ENCODE data around the gene UBAC2. TPM values are rescaled to one million over a fixed set of nuclear protein-coding genes. Genes with fewer than 3 reads are reported as not detected.

UBAC2 gene
- total and polyA plus RNA-seq, 2 of the 8 experiments (the other 6 are each of a cell fraction or from before 2014, with no cell fraction given): 75.9 to 76.9 TPM

- DNase-seq (ENCODE audit: low read depth in 1 of 2, low spot score in 2 of 2): peak; percentile 31 to 35
- Histone ChIP-seq H4K5ac (ENCODE audit: insufficient read length, low read depth, low read length) (no peak overlapping the region), H3K79me1 (ENCODE audit: low read depth, low read length) (no peaks in the 10 kb centered on the region), H2BK20ac (ENCODE audit: low read length) (no peak overlapping the region), H3K23me2 (ENCODE audit: low read depth, low read length) (no peaks in the 10 kb centered on the region), H3K23ac (ENCODE audit: insufficient read length) (no peak overlapping the region), H3K79me2 (ENCODE audit: control insufficient read depth in 1 of 2, insufficient read depth in 2 of 2, low read length in 2 of 2) (no peaks in the 10 kb centered on the region), H3K18ac (ENCODE audit: extremely low read depth, low read length) (no peak overlapping the region), H4K91ac (replicated peaks; ENCODE audit: insufficient read length, low read length) (no peak overlapping the region), H3K4me2 (ENCODE audit: insufficient read depth in 1 of 2, low read depth in 2 of 2, low read length in 2 of 2) (peak overlapping the region; percentile 39 to 50), H3K9ac (replicated peaks in 1 of 4; ENCODE audit: extremely low read depth in 1 of 4, low read depth in 3 of 4, low read length in 3 of 4) (no peak overlapping the region), H4K20me1 (replicated peaks in 1 of 2; ENCODE audit: control insufficient read depth in 1 of 2, insufficient read depth in 2 of 2, low read length in 2 of 2) (no peaks in the 10 kb centered on the region), H2BK5ac (ENCODE audit: low read depth, low read length) (no peak overlapping the region), H3K27ac (ENCODE audit: low read depth, low read length) (no peak overlapping the region), H2AK5ac (ENCODE audit: low read depth, low read length) (no peak overlapping the region), H3K56ac (replicated peaks; ENCODE audit: insufficient read length, low read depth, low read length) (no peak overlapping the region), H3K4me3 (ENCODE audit: extremely low read depth in 1 of 4, insufficient read depth in 2 of 4, low read depth in 3 of 4, low read length in 4 of 4) (0 out of 8 replicates have a peak overlapping the region, but pooled peaks of 1 of the 4 experiments have one; percentile 1), H3K4ac (replicated peaks; ENCODE audit: insufficient read length, low read depth, low read length) (no peak overlapping the region), H3K14ac (ENCODE audit: insufficient read length) (no peak overlapping the region), H2AFZ (ENCODE audit: low read length) (no peak overlapping the region), H4K8ac (ENCODE audit: extremely low read depth, insufficient read depth, low read length) (no peak overlapping the region), H2BK12ac (ENCODE audit: low read depth, low read length) (no peak overlapping the region), H2BK120ac (replicated peaks; ENCODE audit: low read depth, low read length) (no peak overlapping the region), H3K36me3 (ENCODE audit: control insufficient read depth in 2 of 4, insufficient read depth in 4 of 4, low read length in 3 of 4) (no peaks in the 10 kb centered on the region), H2BK15ac (ENCODE audit: low read length) (no peak overlapping the region), H3K9me3 (ENCODE audit: insufficient read depth in 2 of 2, low read depth in 1 of 2, low read length in 1 of 2) (no peaks in the 10 kb centered on the region), H3K4me1 (replicated peaks in 1 of 4; ENCODE audit: control insufficient read depth in 3 of 4, insufficient read depth in 4 of 4, low read length in 3 of 4) (peaks cover 2 to 19% (median 9%) of the 10 kb centered on the region in 4 experiments), H3K27me3 (replicated peaks in 1 of 4; ENCODE audit: control insufficient read depth in 3 of 4, extremely low read depth in 1 of 4, insufficient read depth in 3 of 4, low read length in 3 of 4) (no peaks in the 10 kb centered on the region)
- ChIA-PET POLR2A (ENCODE audit: partially characterized antibody) (interaction anchor here (0.9 to 1.4 kb wide), 4 partner anchors 8 to 292 kb away, joined by 3 to 4 read pairs (median 4); no protein-coding TSS in a partner anchor), CTCF (ENCODE audit: partially characterized antibody) (interaction anchor here (0.7 to 6.6 kb wide), 7 partner anchors 9 to 114 kb away, joined by 3 to 37 read pairs (median 6); no protein-coding TSS in a partner anchor)
- peak; percentile 87 for FAIRE-seq
- WGBS, 2 experiments (ENCODE audit: extremely low coverage in 1 of 2, insufficient coverage in 1 of 2, insufficient read length in 1 of 2, insufficient replicate concordance in 2 of 2, low coverage in 1 of 2, low lambda C conversion rate in 2 of 2, missing lambda C conversion rate in 1 of 2): 63% methylated on average over 3 of the region's 3 CpGs; no CpG with 5 or more reads in 1 of the 2 experiments
- TF ChIP-seq CTCF (IDR thresholded peaks at IDR 0.05; ENCODE audit: control extremely low read depth in 1 of 3, insufficient read depth in 1 of 3, low read depth in 1 of 3, low read length in 3 of 3): no peak
- peak; percentile 60; the same call in 1 of the 2 replicates for TF ChIP-seq JUND (IDR thresholded peaks at IDR 0.05; ENCODE audit: low read length)
- TF ChIP-seq POU5F1 (IDR thresholded peaks at IDR 0.05; ENCODE audit: low read depth, low read length): peak; percentile 58; the same call in 1 of the 2 replicates
- no peak for TF ChIP-seq SIN3A (conservative IDR thresholded peaks at IDR 0.05 in 1 of 2, IDR thresholded peaks at IDR 0.05 in 1 of 2; ENCODE audit: low read depth in 1 of 2, low read length in 2 of 2)
- TF ChIP-seq MAFK (IDR thresholded peaks at IDR 0.05; ENCODE audit: low read depth, low read length): 0 out of 2 replicates have a peak, but pooled peaks have one; percentile 27
- TF ChIP-seq YY1 (IDR thresholded peaks at IDR 0.05; ENCODE audit: low read depth, low read length): no peak
- TF ChIP-seq TEAD4 (IDR thresholded peaks at IDR 0.05; ENCODE audit: low read depth, low read length): 0 out of 2 replicates have a peak, but pooled peaks have one; percentile 11
These were observed 178.5 kb downstream of the UBAC2 start for GRCh38 chr13:99378985-99379733.
